Amniotic stem cell (primary cell): Measurements from ENCODE around the gene AOAH.

ENCODE experiments used
- DNase-seq: peaks from one replicate; lab custom pipeline; 2025; lab: John Stamatoyannopoulos, UW

The AOAH gene

DNA sequence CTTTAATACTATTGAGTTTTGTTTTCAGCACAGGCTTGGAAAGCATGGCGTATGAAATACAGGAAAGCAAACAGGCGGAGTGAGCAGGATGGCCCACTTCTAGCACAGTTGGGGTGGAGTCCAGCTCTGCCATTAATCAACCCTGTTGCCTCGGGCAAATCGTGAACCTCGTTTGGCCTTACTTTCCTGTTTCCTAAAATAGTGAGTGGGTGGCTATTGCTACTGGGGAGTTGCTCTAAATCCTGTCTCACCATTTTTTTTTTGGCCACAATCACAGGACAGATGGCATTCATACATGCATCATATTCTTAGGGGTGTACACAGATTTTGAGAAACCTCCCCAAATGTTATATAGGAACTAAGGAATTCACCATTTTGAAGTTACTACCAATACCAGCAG, 176.9 kb downstream of the AOAH start:
- no peak for DNase-seq

DNA sequence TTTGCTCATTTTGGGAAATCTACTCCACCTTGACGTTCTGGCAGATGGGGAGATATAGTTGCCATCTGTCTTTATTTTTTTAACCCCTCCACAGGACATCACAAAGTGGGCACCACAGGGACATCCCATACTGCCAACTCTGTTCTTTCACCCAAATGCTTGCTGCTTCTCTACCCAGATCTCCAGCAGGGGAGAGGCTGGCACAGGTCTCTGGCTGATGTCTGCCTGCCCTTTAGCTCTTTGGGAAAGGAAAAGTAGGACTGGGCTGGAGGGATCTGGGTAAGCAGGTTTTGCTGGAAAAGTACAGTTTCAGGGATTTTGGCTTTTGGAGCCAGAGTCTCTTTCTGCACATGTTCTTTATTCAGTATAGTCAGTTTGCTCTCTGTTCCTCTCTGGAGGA, 178.0 kb downstream of the AOAH start:
- DNase-seq: no peak

DNA sequence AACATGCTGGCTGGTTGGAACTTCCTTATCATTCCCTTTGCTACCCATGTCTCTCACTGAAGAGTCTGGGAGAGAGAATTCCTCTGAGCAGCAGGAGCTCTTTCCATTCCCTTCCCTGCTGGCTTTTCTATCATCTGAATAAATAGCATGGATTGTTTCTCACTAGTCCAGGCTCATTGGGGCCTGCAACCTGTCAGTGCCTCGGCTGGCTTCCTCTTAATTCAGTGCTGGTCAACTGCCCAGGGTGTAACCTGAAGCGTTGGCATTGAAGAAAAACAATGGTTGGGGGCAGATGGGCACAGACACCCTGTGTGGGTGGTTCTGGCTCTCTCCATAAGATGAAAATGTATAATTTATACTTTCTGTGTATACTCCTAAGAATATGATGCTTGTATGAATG, 179.0 kb downstream of the AOAH start:
- no peak for DNase-seq

DNA sequence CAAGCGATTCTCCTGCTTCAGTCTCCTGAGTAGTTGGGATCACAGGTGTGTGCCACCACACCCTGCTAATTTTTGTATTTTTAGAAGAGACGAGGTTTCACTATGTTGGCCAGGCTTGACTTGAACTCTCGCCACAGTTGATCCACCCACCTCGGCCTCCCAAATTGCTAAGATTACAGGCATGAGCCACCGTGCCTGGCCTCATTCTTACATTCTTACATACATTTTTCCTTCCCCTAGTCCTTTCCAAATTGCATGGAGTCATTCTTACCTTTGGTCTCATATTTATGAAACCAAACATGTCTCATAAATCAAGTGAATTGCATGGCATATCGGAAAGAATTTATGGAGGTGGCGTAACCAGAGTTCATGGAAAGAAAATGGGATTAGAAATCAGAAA, 186.2 kb downstream of the AOAH start:
- DNase-seq: no peak

DNA sequence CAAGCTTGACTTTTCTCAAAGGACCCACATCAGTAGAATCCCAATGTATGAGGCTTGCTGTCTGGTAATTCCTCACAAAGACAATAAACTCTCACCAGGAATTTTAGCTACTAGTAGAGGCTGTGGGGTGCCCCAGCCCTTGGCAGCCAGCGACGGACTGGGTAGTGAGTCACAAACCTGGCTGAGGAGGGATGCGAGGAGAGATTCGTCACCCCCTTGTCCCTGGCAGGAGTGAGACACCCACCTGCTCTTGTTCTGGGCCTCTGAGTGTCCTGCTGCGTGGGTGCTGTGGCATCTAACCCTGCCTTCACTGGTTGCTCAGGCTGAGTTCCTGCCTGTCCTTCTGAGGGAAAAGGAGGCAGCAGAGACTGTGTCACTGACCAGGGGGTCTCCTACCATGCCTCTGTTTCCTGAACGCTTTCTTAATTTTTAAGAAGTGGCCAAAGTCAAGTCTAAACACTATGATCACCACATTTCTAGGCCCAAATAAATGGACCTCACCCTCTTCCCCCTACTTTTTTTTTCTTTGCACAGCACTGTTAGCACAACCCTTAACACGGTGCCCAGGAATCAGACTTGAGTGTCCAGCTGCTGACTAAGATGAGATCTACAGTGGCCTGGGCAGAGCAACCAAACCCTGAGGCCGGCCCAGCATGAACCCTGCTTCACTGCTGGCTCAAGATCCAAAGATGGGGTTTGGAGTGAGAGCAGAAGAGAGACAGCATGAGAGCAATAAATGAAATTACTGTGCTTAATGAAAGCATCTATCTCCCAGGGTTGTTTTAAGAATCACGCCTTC, 188.2 kb downstream of the AOAH start:
- DNase-seq: no peak

DNA sequence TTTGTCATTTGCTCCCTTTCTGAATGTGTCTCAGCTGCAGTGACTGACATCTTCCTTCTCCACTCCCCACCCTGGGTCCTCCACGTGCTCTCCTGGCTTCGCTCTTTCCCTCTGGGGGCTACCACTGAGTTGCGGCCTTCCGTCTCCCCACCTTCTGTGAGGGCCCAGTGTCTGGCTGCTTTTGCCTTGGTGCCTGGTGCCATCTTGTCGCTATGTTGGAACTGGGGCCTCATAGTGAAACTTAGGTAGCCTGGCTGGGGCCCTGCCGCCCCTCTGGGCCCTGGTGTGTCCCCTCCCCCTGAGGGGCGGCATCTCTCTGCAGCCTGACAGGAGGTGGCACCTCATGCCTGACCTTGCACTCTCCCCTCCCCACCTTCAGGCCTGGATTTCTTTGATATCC, 190.6 kb downstream of the AOAH start:
- no peak for DNase-seq

DNA sequence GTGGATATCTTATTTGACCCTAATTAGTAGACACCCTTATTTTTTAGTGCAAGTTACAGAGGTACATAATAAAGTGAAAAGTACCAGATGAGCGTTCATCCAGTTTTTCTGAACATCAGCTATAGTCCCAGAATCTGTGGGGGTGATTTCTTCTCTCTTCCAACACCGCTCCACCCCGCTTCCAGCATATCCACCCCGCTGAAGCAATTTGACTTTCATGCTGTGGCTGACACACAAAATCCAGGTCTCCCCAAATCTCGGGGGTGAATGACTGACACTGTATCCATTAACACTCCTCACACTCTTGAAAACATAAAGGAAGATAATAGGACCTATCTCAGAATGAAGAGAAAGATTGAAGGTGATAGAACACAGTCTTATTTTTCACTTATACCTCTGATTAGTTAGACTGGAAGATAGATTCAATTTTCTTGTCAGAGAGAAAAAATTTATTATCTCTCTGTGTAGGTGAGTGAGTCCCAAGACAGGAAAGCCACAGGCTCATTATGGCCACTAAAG, 191.3 kb downstream of the AOAH start:
- no peak for DNase-seq

DNA sequence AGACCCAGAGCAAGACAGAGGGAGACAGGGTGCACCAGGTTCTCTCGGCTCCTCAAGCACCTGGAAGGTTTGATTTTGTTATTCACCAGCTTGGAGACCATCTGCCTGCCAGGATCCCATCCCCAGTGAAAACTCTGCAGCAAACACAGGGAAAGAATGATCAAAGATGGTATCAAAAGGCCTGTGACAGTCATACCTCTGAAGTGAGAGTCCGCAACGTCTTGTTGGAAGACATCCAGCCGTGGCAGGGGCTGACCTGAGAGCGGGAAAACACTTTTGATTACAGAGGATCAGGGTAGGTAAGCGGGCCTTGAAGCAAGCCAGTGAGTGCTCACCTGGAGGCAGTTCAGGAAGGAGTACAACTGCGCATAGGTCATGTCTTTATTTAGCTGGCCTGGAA, 192.3 kb downstream of the AOAH start:
- no peak for DNase-seq

DNA sequence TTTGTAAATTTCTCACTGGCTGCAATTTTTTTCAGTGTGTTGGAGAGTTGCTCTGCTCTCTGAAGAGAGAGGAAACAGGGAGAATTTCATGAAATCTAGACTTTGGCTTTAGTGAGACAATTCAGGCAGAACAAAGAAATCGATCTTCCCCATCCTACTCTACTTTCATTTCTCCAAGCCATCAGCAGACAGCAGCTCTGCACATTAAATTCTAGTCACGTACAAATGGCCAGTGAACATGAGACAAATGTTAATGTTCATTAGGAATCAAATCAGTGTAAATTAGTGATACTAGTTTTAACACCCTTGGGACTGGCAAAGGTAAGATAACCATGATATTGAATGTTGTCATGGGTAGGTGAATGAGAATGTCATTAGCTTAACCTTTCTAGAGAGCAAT, 193.8 kb downstream of the AOAH start:
- no peak for DNase-seq

DNA sequence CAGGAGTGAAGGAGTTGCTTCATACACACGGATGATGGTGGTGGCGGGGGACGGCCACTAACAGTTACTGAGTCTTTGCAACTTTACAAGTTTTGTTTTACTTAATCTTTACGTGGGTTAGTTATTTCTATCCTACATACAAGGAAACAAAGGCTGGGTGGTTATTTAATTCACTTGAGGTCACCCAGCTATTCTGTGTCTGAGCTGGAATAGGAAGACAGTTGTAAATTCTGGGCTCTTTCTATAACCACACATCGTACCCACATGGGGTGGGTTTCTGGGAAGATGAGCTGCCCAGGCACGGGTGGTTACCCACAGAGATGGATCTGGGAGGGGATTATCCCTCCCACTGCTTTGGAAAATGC, 196.8 kb downstream of the AOAH start:
- DNase-seq: no peak

DNA sequence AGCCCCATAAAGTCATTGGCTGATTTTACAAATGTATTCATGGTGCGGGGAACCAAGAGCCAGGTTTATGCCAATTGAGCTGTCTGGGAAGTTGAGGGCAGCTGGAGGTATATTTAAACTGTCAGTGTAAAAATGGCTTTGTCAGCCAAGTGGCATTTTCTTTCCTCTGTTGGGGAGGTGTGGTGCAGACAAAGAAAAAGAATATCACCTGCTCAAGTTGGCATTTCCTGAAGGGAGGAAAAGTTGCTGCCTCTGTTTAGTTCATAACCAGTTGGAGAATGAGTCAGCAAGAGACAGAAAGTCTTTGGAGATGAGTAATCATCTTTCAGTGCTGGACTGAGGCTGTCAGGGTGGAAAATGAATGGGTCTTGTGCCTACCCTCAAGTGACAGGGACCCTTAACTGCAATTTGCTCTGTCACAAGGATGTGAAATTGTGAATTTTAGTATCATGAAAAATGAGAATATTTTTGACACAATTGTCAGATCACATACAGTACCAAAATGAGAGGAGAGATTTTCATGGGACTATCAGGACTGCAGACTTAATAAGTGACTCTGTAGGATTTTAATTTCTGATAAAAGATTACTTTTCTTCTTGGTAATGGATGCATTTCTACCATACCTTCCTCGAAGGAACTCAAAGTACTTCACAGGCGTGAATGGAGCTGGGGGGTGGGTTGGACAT, 197.3 kb downstream of the AOAH start:
- DNase-seq: peak; percentile 30

DNA sequence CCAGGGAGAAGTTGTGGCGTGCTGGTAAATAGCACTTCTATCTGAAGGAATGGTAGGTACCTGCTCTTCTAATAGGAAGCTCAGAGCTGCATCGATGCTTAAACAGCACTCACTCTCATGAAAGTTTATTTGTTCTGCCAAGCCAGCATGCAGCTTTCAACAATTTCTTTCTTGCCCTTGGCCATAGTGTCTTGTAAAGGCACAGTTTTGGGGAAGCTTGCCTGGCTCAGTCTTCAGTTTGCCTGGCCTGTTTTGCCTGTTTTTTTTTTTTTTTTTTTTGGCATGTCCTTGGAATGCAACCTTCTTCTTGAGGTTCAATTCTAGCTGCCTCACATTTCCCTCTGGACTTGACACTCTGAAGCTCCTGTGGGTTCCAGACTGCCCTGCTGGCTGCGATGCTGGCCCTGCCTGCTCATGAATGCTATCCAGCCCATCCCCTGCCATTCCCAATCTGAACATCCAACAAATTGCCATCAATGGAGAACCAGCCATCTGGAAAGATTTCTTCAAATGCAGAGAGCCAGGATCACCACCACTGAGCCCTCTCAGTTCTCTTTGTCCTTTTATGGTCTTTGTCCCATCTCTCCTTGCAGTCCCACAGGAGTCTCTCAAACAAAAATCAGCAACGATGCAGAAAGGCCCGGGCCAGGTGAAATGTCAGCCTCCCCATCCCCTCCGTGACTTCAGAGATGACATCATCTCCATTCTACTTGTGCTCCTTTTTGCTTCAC, 200.8 kb downstream of the AOAH start:
- DNase-seq: no peak

DNA sequence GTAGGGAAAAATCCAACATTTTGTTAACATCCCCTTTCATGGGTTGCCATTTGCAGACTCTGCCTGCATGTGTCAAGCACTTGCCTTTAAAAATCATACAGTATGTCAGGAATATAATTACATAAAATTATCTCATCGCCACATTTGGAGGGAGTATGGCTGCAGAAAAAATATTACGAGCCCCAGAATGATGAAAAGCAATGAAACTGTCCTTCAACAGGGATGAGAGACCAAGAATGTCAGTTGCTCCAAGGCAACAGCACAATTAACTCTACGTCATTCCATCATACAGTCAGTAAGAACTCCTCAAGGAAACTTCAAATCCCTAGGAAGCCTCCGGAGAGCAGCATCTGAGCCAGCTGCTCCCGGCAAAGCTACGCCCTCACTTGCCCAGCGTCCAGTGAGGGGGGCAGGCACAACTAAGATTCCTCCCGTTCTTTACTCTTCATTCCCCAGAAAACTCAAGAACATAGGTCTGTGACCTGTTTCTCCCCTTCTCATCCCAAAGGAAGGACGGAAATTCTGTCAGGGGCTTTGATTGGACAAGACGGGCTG, 201.8 kb downstream of the AOAH start:
- DNase-seq: no peak

DNA sequence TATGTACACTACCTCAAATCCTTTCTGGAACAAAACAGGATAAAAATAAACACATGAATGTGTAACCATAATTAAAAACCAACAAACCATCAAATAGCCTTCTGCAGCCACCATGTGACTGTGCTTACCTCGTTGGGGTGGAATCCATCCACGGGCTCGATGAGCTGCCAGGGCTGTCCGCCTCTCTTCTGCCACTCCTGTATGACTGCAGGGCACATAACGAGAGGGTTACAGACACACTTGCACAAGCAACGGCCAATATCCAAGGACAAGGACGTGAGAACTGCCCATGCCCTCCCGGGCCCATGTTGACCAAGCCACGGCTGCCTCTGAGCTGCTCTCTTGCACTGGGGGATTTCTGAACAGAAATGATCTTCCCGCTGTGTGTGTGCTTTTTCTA, 202.4 kb downstream of the AOAH start:
- DNase-seq: no peak

DNA sequence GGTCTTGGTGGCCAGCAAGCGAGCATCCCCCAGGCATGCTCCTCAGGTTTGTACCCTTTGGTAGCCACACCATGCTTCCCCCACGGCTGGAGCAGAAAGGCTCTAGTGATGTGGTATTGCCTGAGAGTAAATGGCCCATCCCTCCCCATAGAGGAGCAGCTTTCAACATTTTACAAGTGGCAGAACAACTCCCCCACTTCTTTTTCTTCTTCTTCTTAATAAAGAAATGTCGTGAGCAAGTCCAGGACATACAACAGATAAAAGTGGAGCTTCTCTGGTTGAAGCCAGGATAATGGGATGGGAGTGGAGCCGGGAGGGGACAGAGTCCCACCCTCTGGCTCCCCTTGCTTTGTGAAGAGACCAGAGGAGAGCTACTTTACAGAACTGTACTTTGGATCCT, 203.2 kb downstream of the AOAH start:
- DNase-seq: no peak

DNA sequence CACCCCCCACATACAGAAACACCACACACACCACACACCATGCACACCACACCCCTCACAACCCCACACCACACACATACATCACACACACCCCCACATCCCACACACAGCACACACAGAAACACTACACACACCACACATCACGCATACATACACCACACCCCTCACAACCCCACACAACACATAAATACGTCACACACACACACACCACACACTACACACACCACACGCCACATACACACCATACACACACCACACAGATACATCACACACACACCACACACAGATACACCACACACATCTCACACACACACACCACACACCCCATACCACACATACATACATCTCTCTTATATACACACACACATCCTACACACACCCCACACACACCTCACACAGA, 208.4 kb downstream of the AOAH start:
- DNase-seq: no peak

DNA sequence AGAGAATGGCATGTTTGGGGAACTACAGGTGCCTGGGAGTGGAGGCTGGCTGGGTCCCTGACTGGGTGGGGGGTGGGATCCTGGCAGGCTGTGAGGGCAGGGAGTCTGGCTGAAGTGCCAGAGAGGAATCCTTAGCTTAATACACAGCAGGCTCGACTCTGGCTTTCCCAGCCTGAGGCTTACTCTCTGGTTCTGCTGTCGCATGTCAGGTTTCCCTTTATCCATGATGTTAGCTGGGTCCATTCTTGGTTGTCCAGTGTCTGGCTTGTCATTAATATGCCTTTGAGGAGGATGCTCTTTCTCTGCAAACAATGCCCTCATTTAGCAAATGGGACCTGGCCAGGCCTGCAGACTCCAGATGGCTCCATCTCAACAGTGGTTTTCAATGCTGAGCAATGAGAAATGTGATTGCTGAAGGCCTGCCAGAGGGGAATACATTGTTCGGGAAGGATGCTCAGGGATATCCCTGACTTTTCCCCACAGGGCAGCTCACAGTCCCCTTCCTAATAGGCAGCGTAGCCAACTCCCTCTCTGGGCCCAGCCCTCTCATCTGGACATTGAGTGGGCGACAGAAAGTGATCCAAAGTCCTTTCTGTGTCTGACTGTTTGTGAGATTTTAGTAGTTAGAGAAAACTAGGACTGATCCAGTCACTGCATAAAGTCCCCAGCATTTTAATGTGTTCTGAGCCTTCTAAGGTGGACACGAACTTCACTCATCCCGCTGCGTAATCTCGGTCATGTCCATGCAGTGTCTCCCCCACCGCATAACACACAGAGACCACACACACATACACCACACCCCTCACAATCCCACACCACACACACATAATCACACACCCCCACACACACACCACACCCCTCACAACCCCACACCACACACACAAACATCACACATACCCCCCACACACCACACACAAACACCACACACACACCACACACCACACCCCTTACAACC, 209.7 kb downstream of the AOAH start:
- DNase-seq: no peak

DNA sequence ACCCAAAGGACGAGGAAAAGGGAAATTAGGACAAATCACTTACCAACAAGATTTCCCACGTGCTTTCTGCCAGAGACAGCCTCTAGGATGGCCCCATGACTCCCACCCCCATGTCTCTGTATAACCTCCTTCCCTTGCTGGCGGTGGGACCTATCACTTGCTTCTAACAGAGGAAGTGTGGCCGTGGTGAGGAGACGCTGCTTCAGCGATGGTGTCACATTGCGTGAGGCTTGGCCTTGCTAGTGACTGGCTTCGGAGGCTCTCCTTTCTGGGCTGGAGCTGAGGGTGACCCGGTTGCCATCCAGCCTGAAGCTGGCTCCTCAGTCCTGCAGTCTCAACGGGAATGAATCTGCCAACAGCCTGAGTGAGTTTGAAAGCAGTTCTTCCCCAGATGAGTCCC, 210.9 kb downstream of the AOAH start:
- DNase-seq: no peak

DNA sequence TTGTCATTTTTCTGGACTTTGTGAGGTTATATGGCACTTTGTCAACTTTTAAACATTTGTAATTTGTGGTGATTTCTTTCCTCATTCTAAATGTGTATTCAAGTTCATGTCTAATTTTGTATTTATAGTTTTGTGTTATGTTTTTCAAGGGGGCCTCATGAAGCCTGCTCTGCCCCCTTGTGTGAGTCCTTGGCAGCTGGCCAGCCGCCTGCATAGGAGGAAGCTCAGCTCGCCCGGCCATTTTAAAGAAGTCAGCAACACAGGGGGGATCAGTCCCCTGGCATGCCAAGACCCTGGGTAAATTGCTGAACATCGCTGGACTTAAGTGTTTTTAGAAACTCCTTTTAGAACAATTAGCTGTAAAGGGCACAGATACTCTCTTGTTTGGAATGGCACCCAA, 211.7 kb downstream of the AOAH start:
- DNase-seq: no peak

DNA sequence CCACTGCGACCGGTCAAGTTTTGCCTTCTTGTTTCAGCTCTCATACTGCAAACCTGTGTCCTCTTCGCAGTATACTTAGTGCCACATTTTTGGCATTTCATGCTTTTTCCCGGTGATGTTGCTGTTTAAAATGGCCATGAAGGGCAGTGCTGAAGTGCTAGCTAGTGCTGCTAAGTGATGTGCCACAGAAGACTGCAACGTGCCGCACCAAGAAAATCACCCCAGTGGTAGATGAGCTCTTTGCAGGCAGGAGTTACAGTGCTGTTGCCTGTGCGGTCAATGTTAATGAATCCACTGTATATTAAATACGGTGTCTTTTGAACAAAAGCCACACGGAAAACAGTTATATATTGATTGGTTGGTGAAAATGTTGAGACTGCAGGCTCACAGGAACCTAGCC, 214.3 kb downstream of the AOAH start:
- no peak for DNase-seq
